ENCODE data around the gene SMPD4.

DNA sequence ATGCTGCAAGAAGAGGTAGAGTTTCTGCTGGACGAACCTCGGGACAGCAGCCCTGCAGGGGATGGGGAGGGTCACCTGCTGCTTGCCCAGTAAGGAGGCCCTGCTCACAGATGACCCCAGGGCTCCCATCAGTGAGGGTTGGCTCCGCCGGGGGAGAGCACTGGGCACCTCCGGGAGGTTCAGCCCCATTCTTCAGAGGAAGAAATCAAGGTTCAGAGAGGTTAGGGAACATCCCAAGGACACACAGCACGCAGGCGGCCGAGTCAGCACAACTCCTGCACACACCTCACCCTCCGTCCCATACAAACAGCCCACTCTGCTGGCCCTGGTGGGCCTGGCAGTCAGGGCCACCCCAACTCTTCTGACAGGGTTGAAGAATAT, 24.8 kb downstream of the SMPD4 start:
- TF ChIP-seq FOXA1 (IDR thresholded peaks at IDR 0.05) (no peak), FOXA1 (CRISPR knock-in tag; IDR thresholded peaks at IDR 0.05) (no peak), PHF21A (CRISPR knock-in tag; IDR thresholded peaks at IDR 0.05) (no peak), ZNF354B (CRISPR knock-in tag; IDR thresholded peaks at IDR 0.05) (no peak)

Measured in HepG2 (cell line).